Glomerular visceral epithelial cell (primary cell): ENCODE measurements around the gene JMJD6.
"Not testable (repeated sequence)": the region's sequence is repeated elsewhere in the genome, so short reads cannot be mapped to it uniquely, and the experiment has no call there.

Experiments
- DNase-seq: peaks from one replicate; pipeline ENCODE4 v3.0.0-alpha.2; 2016; ENCODE audit errors: extremely low spot score

The JMJD6 gene

DNA sequence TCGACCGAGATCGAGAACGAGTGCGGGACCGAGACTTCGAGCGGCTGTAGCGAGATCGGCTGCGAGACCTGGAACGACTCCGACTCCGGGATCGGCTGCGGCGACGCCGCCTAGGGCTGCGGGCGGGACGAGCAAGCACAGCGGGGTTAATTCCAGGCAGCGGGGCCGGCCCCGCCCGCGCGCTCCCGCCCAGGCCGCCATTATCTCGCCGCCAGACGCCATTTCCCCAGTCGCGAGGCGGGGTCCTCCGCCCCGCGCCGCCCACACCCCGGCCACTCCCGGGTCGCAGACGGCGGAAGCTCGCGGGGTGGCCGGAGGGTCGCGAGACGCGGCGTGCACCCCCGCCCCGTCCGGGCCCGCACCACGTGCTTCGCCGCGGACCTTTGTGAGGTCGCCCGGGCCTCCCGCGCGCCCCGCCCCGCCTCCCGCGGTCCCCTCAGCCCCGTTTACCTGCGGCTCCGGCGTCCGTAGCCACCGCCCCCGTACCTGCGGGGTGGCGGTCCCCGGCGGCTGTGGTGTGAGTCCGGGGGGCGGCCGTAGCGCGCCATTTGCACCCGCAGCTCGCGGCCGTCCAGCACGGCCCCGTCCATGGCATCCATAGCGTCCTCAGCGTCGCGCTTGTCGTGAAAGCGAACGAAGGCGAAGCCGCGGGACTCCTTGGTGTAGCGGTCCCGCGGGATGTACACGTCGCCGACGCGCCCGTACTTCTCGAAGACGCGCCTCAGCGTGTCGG lies 10.1 kb upstream of the JMJD6 start:
- peak; percentile 57 for DNase-seq

DNA sequence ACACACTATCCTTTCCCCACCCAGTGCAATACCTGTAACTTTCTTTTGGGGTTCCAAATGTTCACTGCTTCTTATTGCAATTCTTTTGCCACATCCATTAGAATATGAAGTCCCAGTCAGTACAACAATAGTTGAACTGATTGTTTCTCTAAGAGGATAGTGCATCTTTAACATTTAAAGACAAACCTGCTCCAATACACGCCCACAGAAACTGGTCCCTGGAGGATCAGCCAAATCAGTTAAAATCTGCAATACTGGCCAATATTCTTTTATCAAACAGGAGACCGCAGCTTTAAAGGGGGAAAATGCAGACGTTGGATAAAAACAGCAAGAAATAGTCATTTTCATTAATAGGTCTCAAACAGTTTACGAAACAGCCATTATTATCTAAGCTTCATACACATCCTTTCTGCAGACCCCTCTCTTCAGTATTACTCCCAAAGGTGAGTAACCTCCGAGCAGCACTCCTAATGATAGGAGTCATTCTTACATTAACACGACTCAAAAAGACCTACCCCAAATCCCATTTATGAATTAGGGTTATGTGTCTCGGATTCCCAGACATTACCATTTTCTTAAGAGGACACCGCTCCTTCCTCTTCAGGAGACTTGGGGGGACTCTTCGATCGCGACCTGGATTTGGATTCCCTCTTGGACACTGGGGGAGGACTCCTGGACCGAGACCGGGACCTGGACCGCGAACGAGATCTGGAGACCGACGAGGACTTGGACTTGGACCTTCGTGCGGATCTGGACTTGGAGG lies 9.4 kb upstream of the JMJD6 start:
- no peak for DNase-seq

DNA sequence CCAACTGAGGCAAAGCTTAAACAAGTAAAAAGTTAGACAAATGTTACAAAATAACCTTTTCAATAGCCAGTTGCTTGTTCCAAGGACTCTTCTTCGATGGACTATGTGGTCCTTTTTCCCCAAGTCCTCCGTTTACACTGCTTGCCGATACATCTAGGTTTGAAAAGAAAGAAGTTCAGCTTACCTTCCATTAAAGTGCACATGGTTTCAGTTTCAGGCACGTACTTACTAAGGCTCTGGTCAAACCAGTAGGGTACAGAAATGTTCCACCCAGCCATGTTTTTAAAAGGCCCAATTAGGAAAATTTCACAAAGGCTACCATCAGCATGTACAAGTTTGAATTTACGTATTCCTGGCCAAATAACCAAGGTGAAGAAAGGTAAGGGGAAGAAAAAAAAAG lies 8.6 kb upstream of the JMJD6 start:
- peak; percentile 43 for DNase-seq

DNA sequence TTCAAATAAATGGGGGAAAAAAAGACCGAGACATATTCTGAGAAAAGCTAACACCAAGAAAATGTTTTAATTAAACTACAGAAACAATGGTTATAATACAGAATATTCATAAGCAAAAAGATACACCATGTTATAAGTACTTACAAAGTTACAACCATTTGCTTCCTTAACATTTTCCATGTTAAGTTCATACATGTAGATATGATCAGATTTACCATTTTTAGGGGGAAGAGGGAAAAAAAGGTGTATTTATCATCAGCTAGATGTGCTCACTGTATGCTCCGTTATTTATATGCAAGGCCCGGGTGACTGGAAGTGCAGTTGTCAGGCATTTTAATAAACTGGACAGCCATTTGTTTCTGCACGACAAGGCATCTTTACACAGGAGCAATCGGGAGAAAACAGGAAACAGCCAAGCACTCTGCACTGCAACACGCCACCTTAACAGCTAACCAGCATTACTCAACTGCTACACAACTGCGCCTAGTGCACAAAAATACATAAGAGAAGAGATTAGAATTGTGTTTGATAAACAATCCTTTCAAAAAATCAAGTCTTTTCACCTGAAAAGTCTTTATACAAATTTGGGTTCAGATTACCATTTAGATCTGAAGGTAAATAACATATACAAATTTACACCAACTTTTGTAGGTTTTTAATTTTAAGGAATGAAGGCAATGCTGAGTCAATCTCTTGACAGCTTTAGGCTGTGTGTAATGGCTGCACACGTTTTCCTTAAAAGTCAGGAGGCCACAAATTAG lies 7.9 kb upstream of the JMJD6 start:
- DNase-seq: peak; percentile 36

DNA sequence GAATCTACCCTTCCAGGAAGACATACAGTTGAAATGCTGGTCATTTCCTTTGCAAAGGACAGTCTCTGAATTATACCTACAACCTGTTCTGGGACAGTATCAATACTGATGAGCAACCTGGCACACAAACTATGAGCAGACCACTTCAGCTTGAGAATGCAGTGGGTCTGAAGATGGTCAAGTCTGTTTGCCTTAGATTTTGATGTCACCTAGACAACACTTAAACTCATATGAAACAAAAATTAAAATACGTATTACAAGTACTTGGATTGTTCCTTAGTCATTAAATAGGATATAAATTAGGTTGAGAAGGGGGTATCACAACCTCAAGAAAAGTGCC lies 7.2 kb upstream of the JMJD6 start:
- DNase-seq: no peak

DNA sequence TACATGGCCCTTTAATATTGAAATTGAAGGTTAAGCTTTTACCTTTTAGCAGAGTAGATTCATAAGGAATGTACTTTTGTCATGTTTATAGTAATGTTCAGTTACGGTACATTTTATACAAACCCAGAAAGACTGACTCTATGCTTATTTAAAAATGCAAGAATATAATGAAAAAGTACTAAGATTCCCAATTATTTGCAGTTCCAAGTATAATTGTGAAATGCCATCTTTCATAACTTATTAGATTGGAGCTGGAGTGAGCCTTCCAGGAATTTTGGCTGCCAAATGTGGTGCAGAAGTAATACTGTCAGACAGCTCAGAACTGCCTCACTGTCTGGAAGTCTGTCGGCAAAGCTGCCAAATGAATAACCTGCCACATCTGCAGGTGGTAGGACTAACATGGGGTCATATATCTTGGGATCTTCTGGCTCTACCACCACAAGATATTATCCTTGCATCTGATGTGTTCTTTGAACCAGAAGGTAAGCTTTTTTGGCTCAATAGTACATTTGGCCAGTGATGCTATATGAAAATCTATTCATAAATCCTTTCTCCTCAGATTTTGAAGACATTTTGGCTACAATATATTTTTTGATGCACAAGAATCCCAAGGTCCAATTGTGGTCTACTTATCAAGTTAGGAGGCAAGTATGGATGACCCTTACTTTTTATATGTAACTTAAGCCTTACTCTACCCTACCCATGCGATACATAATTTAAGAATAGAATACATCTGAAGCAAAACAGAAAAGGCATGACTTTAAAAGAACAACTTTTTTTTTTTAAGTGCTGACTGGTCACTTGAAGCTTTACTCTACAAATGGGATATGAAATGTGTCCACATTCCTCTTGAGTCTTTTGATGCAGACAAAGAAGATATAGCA lies 6.6 kb upstream of the JMJD6 start:
- DNase-seq: peak; percentile 30

DNA sequence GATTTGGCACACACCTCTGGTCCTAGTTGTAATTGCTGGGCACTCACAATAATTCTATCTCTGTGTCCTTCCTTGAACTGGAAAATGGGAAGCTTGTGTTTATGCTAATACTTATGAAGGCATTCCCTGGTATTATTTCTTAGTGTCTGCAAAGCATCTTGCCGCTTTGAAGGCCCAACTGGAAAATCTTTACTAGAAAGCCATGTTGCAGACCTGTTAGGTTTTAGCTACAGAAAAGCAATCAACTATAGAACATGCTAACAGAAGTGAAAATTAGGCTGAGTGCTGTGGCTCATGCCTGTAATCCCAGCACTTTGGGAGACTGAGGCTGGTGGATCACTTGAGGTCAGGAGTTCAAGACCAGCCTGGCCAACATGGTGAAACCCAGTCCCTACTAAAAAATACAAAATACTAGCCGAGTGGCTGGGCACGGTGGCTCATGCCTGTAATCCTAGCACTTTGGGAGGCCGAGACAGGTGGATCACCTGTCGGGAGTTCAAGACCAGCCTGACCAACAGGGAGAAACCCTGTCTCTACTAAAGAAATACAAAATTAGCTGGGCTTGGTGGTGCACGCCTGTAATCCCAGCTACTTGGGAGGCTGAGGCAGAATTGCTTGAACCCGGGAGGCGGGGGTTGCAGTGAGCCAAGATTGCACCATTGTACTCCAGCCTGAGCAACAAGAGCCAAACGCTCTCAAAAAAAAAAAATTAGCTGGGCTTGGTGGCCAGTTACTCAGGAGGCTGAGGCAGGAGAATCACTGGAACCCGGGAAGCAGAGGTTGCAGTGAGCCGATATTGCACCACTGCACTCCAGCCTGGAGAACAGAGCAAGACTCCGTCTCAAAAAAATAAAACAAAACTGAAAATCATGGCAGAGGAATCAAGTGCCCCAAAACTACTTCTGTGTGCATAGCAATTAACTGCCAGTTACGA lies 5.7 kb upstream of the JMJD6 start:
- DNase-seq: not testable (repeated sequence)

DNA sequence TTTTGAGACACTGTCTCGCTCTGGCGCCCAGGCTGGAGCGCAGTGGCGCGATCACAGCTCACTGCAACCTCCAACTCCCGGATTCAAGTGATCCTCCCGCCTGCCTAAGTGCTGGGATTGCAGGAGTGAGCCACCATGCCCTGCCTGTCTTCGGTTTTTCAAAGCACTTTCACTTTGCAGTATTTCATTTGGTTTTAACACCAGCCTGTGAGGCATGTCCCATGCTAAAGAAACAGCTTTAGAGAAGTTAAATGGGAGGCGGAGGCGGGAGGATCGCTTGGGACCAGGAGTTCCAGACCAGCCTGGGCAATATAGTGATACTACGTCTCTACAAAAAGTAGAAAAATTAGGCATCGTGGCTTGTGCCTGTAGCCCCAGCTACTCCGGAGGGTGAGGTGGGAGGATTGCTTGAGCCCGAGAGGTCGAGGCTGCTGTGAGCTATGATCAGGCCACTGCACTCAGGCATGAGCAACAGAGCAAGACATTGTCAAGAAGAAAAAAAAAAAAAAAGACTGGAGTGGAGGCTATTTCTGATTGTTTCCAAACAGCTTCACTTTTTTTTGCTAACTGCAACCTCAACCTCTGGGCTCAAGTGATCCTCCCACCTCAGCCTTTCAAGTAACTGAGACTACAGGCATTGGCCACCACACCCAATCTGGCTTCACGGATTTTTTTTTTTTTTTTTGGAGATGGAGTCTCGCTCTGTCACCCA lies 1.5 kb upstream of the JMJD6 start:
- peak; percentile 60 for DNase-seq

DNA sequence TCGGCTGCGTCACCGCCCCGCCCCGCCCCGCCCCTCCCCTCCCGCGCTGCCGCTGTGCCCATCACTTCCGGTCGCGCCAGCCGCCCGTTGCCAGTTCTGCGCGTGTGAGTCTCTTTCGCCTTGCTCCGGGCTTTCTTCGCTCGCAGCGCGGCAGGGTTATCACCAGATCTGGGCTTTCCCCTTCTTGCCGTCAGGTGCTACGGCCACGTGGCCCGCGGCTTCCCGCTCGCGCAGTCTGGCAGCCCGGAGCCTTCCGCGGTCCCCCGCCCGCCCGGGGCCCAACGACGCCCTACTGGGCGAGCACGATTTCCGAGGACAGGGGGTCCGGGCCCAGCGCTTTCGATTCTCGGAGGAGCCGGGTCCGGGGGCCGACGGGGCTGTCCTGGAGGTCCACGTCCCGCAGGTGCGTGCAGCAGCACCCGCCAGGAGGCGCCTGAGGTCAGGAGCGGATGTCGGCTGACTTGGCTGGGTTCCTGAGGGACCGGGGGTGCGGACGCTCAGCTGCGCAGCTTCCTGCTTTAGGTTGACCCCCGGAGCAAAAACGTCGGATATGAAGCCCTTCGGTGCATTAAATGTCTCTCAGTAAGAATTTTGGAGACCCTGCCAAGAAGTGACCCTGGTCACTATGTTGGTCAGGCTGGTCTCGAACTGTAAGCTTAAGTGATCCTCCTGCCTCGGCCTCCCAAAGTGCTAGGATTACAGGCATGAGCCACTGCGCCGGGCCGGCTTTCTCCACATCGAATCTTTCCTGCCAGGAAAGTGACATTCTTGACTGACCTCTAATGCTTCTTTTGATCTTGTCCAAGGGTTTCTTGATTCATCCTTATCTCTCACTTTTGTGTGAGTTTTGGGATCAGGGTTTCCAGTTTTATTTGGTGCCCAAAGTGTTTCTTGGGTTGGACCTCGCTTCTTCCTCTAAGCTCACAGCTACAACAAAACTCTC lies 641 bp upstream of the JMJD6 start, which contains the start of gene METTL23:
TSS of gene METTL23 (plus strand) at position 64 of the 943 bp plus-strand sequence. CDS start 2,872 bp downstream, outside the sequence.
- DNase-seq: peak; percentile 79

DNA sequence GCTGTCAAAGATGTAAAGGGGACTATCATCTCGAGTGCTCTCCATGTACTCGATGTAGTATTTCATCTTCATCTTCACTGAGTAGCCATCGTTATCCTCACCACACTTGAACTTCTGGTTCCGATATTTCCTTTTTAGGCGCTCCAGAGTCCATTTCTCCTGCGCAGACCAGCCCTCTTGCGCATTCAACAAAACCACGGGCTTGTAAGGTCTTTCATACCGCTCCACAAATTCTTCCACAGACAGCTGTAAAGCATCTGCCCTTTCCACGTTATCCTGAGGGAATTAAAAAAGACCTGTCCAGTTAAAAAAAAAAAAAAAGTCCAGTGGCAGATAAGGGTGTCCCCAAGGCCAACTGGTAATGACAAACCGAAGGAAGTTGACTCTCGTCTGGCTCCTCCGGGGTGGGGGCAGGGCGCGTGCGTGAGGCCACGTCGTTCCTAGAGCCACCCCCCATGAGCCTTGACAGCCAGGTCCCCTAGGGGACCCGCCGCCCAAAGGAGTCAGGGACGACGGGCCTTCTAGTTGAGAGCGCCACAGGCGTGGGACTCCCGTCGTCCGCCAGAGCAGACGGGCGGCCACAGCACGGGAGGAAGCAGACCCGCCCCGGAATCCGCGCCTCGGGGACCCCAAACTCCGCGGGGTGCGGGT lies 701 bp downstream of the JMJD6 start:
- DNase-seq: peak; percentile 31

DNA sequence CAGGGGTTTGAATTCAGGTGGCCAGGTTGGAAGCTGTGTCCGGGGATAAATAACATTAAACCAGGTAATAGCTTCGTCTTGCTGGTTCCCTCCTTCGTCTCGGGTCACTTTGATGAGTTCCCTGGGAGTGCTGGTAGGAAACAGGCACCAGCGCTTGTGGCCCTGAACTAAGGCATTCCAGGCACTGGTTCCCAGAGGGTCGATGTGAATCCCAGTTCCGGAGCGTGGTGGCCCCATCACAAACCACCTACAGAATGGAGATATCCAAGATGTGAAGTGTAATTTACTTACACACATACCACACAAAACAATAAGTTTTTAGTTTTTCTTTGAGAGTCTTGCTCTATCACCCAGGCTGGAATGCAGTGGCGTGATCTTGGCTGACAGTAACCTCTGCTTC lies 2.6 kb downstream of the JMJD6 start:
- DNase-seq: no peak

DNA sequence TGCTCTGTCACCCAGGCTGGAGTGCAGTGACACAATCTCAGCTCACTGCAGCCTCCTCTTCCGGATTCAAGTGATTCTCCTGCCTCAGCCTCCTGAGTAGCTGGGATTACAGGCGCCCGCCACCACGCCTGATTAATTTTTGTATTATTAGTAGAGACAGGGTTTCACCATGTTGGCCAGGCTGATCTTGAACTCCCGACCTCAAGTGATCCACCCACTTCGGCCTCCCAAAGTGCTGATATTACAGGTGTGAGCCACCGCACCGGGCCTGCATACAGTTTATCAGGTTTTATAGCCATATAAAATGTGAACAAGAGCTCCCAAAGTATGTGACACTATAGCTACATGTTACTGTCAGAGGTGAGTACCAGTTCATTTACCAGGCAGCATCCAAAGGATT lies 3.4 kb downstream of the JMJD6 start:
- not testable (repeated sequence) for DNase-seq

DNA sequence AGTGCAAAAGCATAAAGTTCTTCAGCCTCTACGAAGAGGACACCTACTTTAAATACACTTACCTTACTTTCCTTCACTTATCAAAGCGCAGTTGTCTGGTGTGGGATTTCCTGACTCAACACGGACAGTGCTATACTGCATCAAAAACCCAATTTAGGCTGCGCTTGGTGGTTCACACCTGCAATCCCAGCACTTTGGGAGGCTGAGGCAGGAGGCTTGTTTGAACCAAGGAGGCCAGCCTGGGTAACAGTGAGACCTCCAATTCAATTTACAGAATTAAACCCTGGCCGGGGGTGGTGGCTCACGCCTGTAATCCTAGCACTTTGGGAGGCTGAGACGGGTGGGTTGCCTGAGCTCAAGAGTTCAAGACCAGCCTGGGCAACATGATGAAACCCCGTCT lies 4.1 kb downstream of the JMJD6 start:
- DNase-seq: no peak

DNA sequence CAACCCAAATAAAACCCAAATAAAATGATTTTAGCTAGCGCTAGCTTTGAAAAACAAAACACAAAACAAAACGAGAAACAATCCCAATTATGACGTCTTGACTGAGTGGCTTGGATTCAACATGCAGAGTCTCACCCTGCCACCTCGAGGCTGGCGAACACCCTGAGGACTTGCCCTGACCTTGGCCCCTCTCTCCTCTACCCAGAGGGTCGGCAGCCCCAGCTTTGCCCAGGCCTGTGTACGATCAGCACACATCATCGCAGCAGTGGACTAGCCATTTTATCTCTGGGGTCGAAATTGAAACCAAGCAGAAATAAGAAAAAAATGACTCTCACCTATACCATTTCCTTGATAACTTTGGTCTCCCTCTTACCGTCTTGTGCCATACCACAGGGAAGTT lies 4.9 kb downstream of the JMJD6 start:
- DNase-seq: no peak

DNA sequence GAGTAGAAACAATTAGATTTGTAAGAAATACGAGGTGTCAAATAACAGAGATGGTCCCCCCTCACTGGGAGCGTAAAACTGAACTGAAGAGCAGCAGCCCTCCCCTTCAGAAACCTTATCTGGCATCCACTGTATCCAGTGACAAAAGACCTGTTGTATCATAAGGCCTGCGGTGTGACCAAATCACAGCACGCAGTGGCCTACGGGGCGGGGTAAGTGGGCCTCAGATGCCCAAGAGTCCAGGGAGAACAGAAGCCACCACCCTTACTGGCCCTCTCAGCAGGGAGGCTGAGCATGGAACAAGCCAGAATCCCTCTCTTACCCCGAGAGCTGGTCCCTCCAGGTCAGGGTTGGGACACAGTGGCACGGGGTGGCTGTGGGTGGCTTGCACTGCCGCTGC lies 5.5 kb downstream of the JMJD6 start:
- no peak for DNase-seq

DNA sequence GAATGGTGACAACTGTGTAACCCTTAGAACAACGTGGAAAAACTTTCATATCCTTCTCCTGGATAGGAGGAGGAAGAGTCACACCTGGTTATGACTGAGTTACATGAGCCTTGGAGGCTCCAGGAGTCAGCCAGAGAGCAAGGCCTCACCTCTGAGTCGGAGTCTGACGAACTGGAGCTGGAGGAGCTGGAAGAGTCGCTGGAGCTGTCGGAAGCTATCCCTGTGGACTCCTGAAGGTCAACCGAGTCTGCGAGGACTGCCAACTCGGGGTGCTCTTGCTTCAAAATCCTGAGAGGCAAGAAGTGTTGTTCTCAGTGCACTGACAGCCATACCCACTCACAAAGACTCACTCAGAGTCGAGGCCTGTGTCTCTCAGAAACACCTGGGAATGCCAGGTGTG lies 6.2 kb downstream of the JMJD6 start:
- no peak for DNase-seq

DNA sequence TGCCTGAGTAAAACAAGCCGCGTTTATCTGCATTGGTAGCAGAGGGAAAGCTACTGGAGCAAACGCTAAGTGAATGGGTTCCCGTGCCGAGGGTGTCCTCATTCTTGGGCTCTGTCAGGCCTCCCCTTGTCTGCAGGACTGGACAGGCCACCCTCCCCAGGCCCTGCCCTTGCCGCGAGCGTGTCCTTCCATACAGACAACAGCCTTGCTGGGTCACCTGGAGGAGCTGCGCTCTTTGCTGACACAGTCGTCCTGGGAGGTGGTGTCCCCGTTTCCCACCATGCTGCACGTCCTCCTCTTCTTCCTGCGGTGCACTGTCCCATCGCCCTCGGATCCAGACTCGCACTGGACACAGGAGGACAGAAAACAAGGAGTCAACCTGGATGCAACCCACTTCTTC lies 7.9 kb downstream of the JMJD6 start:
- DNase-seq: no peak

DNA sequence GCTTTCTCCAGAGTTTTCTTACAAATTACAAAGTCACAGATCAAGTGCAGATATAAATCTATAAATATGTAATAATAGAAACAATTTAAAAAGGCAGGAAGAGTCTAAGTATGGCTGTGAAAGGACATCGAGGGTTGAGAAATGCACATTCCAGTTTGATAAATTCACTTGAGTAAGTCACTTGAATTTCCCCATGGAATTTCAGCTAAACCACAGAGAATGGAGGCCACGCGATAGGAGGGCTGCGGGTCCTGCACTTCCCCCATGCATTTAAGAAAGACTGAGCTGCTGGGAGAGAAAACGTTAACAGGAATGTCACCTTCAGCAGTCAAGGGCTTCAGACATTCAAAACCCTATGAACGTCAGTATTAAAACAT lies 9.6 kb downstream of the JMJD6 start:
- DNase-seq: peak; percentile 87
